HUES64 (cell line): ENCODE measurements around the gene RAB39A.

Source experiments
- H3K27ac ChIP-seq: 2 replicates; pipeline ENCODE4 v1.7.0; 2013; ENCODE audit warnings: low read depth, low read length, inconsistent platforms
- H3K27me3 ChIP-seq: 2 replicates; pipeline ENCODE4 v1.6.1; 2013; ENCODE audit warnings: mild to moderate bottlenecking, low read length; ENCODE audit not compliant: insufficient read depth
- H3K36me3 ChIP-seq: 2 replicates; pipeline ENCODE4 v1.6.1; 2013; ENCODE audit warnings: mild to moderate bottlenecking, low read length; ENCODE audit not compliant: insufficient read depth
- H3K4me1 ChIP-seq: 2 replicates; pipeline ENCODE4 v1.6.1; 2013; ENCODE audit warnings: mild to moderate bottlenecking, low read length, moderate library complexity; ENCODE audit not compliant: insufficient read depth
- H3K4me3 ChIP-seq: 2 replicates; pipeline ENCODE4 v1.5.1; 2013; ENCODE audit warnings: mild to moderate bottlenecking, low read length, moderate library complexity
- H3K9ac ChIP-seq: 2 replicates; pipeline ENCODE4 v1.6.1; 2013; ENCODE audit warnings: mild to moderate bottlenecking, low read depth, low read length
- H3K9me3 ChIP-seq: 2 replicates; pipeline ENCODE4 v1.6.1; 2013; ENCODE audit warnings: low read depth, low read length; ENCODE audit not compliant: insufficient read depth
- WGBS: fragments of 150-250, 120-280 bp; methylation state at CpG from one replicate; pipeline ENCODE4 v1.1.7; 2013; ENCODE audit warnings: missing lambda C conversion rate; 5-methylcytosine and 5-hydroxymethylcytosine counted together

RAB39A gene

GRCh38 chr11:107962181-107962580 lies 33.9 kb downstream of the RAB39A start:
- Histone ChIP-seq H3K27me3 (no peaks in the 10 kb centered on the region), H3K9ac (no peak overlapping the region), H3K27ac (no peak overlapping the region), H3K9me3 (no peaks in the 10 kb centered on the region), H3K4me3 (no peak overlapping the region), H3K36me3 (peaks cover 25% of the 10 kb centered on the region), H3K4me1 (no peaks in the 10 kb centered on the region)
- 100% methylated on average over 1 of the region's 1 CpG for WGBS

- H3K27me3 ChIP-seq = no peaks in the 10 kb centered on the region
- WGBS = 77% methylated on average over 8 of the region's 8 CpGs
- peaks cover 25% of the 10 kb centered on the region for H3K36me3 ChIP-seq
- H3K4me1 ChIP-seq = no peaks in the 10 kb centered on the region
- no peaks in the 10 kb centered on the region for H3K9me3 ChIP-seq
- no peak overlapping the region for H3K9ac ChIP-seq
- no peak overlapping the region for H3K4me3 ChIP-seq
- H3K27ac ChIP-seq = no peak overlapping the region
Measured at GRCh38 chr11:107963091-107963490, 34.8 kb downstream of the RAB39A start.

- Histone ChIP-seq H3K36me3 (peaks cover 5% of the 10 kb centered on the region; the same call in 1 of the 2 replicates), H3K4me1 (no peaks in the 10 kb centered on the region), H3K9ac (no peak overlapping the region), H3K4me3 (no peak overlapping the region), H3K27me3 (no peaks in the 10 kb centered on the region), H3K27ac (no peak overlapping the region), H3K9me3 (no peaks in the 10 kb centered on the region)
Measured at GRCh38 chr11:107969219-107969618, 41.0 kb downstream of the RAB39A start.

- H3K9ac ChIP-seq = no peak overlapping the region
- 93% methylated on average over 5 of the region's 5 CpGs for WGBS
- peaks cover 2% of the 10 kb centered on the region; the same call in 1 of the 2 replicates for H3K36me3 ChIP-seq
- H3K27ac ChIP-seq = no peak overlapping the region
- no peaks in the 10 kb centered on the region for H3K27me3 ChIP-seq
- no peaks in the 10 kb centered on the region for H3K4me1 ChIP-seq
- H3K4me3 ChIP-seq = no peak overlapping the region
- H3K9me3 ChIP-seq = no peaks in the 10 kb centered on the region
Measured at GRCh38 chr11:107970049-107970448, 41.8 kb downstream of the RAB39A start.

GRCh38 chr11:107973641-107974040 lies 45.4 kb downstream of the RAB39A start:
- H3K36me3 ChIP-seq = no peaks in the 10 kb centered on the region
- H3K27me3 ChIP-seq = no peaks in the 10 kb centered on the region
- H3K9ac ChIP-seq = no peak overlapping the region
- no peaks in the 10 kb centered on the region for H3K9me3 ChIP-seq
- no peak overlapping the region for H3K27ac ChIP-seq
- H3K4me3 ChIP-seq = no peak overlapping the region
- H3K4me1 ChIP-seq = no peaks in the 10 kb centered on the region
- WGBS = 93% methylated on average over 1 of the region's 1 CpG

- 90% methylated on average over 3 of the region's 5 CpGs for WGBS
- H3K9ac ChIP-seq = no peak overlapping the region
- no peaks in the 10 kb centered on the region for H3K36me3 ChIP-seq
- H3K4me1 ChIP-seq = peaks cover 9% of the 10 kb centered on the region; the same call in 1 of the 2 replicates
- H3K27ac ChIP-seq = no peak overlapping the region
- no peaks in the 10 kb centered on the region for H3K9me3 ChIP-seq
- no peak overlapping the region for H3K4me3 ChIP-seq
- H3K27me3 ChIP-seq = no peaks in the 10 kb centered on the region
Measured at GRCh38 chr11:107988397-107989158, 60.3 kb downstream of the RAB39A start.

GRCh38 chr11:107991868-107992414 lies 63.7 kb downstream of the RAB39A start:
- no peak overlapping the region for H3K4me3 ChIP-seq
- 67% methylated on average over 5 of the region's 5 CpGs for WGBS

GRCh38 chr11:107996006-107996776 lies 67.9 kb downstream of the RAB39A start:
- Histone ChIP-seq H3K4me1 (peaks cover 8% of the 10 kb centered on the region; the same call in 1 of the 2 replicates), H3K27ac (no peak overlapping the region), H3K27me3 (no peaks in the 10 kb centered on the region), H3K9me3 (no peaks in the 10 kb centered on the region), H3K36me3 (no peaks in the 10 kb centered on the region), H3K4me3 (no peak overlapping the region), H3K9ac (no peak overlapping the region)
- 90% methylated on average over 4 of the region's 5 CpGs for WGBS

More at GRCh38 chr11:107991868-107992414, 63.7 kb downstream of the RAB39A start:
- Histone ChIP-seq H3K27me3 (no peaks in the 10 kb centered on the region), H3K36me3 (no peaks in the 10 kb centered on the region), H3K27ac (peak overlapping the region; percentile 61; the same call in 1 of the 2 replicates), H3K9ac (no peak overlapping the region), H3K9me3 (no peaks in the 10 kb centered on the region), H3K4me1 (peaks cover 8% of the 10 kb centered on the region; the same call in 1 of the 2 replicates)

- H3K27me3 ChIP-seq = no peaks in the 10 kb centered on the region
- 96% methylated on average over 6 of the region's 6 CpGs for WGBS
- no peak overlapping the region for H3K27ac ChIP-seq
- H3K36me3 ChIP-seq = no peaks in the 10 kb centered on the region
- H3K9ac ChIP-seq = no peak overlapping the region
- no peaks in the 10 kb centered on the region for H3K9me3 ChIP-seq
- no peak overlapping the region for H3K4me3 ChIP-seq
- H3K4me1 ChIP-seq = peaks cover 3% of the 10 kb centered on the region; the same call in 1 of the 2 replicates
Measured at GRCh38 chr11:107998761-107999160, 70.5 kb downstream of the RAB39A start.

- H3K4me3 ChIP-seq = no peak overlapping the region
- H3K9me3 ChIP-seq = no peaks in the 10 kb centered on the region
- no peaks in the 10 kb centered on the region for H3K27me3 ChIP-seq
- 38% methylated on average over 6 of the region's 6 CpGs for WGBS
- H3K9ac ChIP-seq = no peak overlapping the region
- no peaks in the 10 kb centered on the region for H3K36me3 ChIP-seq
- peaks cover 3% of the 10 kb centered on the region; the same call in 1 of the 2 replicates for H3K4me1 ChIP-seq
- H3K27ac ChIP-seq = no peak overlapping the region
Measured at GRCh38 chr11:107999759-108000455, 71.7 kb downstream of the RAB39A start.
